Measurements from ENCODE around the gene LAPTM4A.

The LAPTM4A gene

DNA sequence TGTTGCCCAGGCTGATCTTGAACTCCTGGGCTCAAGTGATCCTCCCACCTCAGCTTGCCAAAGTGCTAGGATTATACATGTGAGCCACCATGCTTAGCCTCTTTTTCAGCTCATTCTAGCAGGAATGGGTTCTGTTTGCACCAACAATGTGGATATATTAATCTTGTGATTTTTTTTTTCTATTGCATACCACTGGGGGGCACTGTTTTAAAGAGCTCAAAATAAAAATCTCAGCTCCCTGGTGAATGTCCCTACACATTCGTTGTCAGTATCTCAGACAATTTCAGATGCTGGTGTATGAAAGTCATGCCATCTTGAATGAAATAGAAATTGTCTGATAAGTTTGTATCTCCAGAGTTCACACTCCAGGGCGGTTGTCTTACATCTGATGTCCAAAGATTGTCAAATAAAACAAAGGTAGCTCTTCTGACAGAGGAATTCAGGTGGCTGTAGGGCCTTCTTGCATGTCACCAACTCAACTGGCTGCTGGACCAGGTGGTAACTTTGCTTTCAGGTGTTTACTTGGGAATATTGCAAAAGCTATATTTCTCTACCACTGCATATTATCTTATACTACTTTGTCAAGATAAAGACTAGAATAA is 35.8 kb downstream of the LAPTM4A start:
- no peak for DNase-seq

- DNase-seq = no peak
Measured at GRCh38 chr2:20013126-20013849, 38.1 kb downstream of the LAPTM4A start.

- no peak for DNase-seq
Measured at GRCh38 chr2:20012282-20013125, 38.9 kb downstream of the LAPTM4A start, which contains the start of gene MATN3. Gene MATN3 (minus strand): TSS chr2:20012668. CDS start chr2:20012631, 37 bp downstream.

GRCh38 chr2:20012032-20012281 is 39.5 kb downstream of the LAPTM4A start:
- no peak for DNase-seq

- DNase-seq = no peak
Measured at GRCh38 chr2:20011276-20012031, 40.0 kb downstream of the LAPTM4A start.

- no peak for DNase-seq
Measured at GRCh38 chr2:20008703-20009102, 42.7 kb downstream of the LAPTM4A start.

GRCh38 chr2:20005891-20006470 is 45.4 kb downstream of the LAPTM4A start:
- no peak for DNase-seq

DNA sequence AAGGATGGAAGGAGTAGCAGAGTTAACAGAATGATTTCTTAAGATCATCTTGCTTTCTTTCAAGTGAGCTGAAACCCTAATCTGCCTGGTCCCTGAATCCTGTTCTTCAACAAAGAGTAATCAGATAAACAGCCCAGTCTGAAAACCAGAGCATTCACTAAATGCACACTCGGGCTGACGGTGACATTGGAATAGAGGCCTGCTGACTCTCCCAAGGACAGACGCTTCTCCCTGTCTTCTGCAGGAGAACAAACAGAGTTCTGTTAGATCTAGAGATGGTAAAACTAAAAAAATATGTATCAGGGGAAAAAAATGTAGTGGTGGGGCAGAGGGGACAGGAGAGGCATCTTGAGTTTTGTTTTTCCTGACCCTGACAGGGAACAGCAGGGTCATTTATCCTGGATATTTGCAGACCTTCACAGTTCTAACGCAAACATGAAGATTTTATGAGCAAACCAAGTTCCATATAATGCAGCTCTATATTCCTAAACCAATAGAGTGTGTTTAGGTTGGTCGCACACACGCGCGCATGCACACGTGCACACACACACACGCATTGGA is 46.3 kb downstream of the LAPTM4A start:
- DNase-seq = no peak

- no peak for DNase-seq
Measured at GRCh38 chr2:20001361-20001863, 50.0 kb downstream of the LAPTM4A start.

DNA sequence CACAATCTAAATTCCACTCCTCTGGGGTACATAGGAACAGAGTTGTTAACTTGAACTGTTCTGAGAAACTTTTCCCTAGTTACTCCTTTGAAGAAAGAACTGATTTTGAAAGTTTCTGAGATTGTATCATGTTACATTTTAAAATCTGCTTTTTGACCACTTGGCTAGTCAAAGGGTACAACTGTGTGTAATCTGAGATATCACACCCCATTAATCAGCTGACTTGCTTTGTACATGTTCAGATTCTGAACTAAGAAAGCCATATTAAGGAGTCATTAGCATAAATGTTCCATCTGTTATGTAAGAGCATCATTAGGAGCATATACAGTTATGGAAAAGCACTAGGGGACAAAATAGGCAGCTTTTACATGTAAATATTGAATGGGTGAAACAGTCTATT is 57.7 kb downstream of the LAPTM4A start:
- DNase-seq = no peak

DNA sequence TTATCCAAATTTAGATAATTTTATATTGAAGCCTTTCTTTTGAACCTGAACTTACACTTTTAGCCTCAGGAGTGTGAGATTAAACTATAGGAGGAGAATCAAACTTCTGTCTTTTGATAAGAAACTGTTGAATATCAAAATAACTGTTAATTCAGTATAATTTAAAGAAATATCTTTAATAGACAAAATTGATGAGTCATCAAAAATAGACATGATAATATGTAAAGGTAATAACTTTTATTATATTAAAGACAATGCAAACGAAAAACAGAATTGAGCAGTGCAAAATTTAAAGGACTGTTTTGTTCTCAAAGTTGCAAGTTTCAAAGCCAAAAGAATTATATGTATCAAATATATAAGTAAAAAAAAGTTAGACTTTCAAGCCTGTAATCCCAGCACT is 59.5 kb downstream of the LAPTM4A start:
- DNase-seq = no peak

GRCh38 chr2:19990416-19990728 is 61.1 kb downstream of the LAPTM4A start:
- DNase-seq = no peak

- DNase-seq = peak; percentile 84
Measured at GRCh38 chr2:19989667-19990415, 61.6 kb downstream of the LAPTM4A start, which contains the start of gene WDR35. Gene WDR35 (minus strand): TSS chr2:19990105. CDS start chr2:19990015, 90 bp downstream.

DNA sequence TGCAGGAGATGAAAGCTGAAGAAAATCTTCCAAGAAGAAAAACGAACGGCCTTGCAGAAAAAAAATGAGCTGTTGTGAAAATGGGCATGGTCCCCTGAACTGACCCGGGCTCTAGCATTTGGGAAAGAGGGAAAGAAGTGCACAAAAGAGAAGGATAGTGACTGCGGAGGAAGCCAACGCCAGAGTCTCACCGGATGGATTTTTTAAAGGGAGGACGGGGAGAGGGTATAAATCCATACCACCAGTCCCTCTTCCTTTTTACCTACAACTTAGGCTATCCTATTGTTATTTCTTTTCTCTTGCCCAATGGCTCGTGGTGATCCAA is 62.1 kb downstream of the LAPTM4A start:
- DNase-seq = no peak

GRCh38 chr2:19988600-19988999 is 62.8 kb downstream of the LAPTM4A start:
- no peak for DNase-seq

DNA sequence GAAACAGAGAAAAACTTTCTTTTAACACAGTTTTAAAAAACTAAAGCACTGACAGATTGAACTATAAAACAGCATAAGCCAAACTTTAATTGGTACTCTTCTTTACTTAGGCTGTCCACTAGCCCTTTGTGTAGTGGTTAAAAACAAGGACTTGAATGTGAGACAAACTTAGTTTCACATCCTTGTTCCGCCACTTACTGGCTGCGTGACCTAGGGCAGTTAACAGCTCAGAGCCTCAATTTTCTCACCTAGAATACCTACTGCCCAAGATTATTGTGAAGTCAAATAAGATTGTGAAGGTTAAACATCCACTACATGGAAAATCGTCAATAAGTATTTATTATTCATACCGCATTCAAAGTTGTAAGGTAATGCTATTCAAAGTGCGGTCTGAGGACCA is 63.5 kb downstream of the LAPTM4A start:
- no peak for DNase-seq

Measured in T-helper 9 cell (primary cell).